ENCODE measurements around the gene ITGB3BP.

ITGB3BP gene

GRCh38 chr1:63545780-63546179 is 22.8 kb upstream of the ITGB3BP start:
- H3K9ac ChIP-seq (ENCODE audit: low read length), result no peak overlapping the region
- no peaks in the 10 kb centered on the region for H3K4me1 ChIP-seq (ENCODE audit: insufficient read depth, low read length)
- H3K4me3 ChIP-seq (ENCODE audit: low read depth in 1 of 2, low read length in 2 of 2), result no peak overlapping the region
- no peaks in the 10 kb centered on the region for H3K36me3 ChIP-seq (ENCODE audit: insufficient read depth, low read length)
- no peaks in the 10 kb centered on the region for H3K27me3 ChIP-seq (ENCODE audit: control insufficient read depth in 1 of 2, insufficient read depth in 2 of 2, low read length in 2 of 2)
- no peak overlapping the region for H3K27ac ChIP-seq (ENCODE audit: low read depth, low read length)
- no peaks in the 10 kb centered on the region for H3K9me3 ChIP-seq (ENCODE audit: low read length)

DNA sequence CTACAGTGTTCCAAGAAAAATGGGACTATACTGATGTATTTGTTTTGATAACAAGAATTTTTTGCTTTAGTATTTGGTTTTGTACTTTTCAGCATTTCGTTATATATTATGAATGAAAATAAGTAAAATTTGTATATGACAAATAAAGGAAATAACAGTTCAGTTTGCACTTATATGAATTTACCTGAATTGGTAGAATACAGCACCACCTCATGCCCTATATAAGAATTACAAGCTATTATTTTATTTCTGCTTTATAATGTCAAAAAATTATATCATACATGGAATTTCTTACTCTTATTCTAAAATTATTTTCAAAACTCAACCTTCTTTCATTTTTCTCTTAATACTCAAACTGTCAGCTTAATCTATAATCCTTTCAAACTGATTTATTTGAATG is 14.9 kb upstream of the ITGB3BP start:
- Histone ChIP-seq H3K4me1 (ENCODE audit: insufficient read depth, low read length) (no peaks in the 10 kb centered on the region), H3K27ac (ENCODE audit: low read depth, low read length) (no peak overlapping the region), H3K9ac (ENCODE audit: low read length) (no peak overlapping the region), H3K9me3 (ENCODE audit: low read length) (no peaks in the 10 kb centered on the region), H3K27me3 (ENCODE audit: control insufficient read depth in 1 of 2, insufficient read depth in 2 of 2, low read length in 2 of 2) (no peaks in the 10 kb centered on the region), H3K36me3 (ENCODE audit: insufficient read depth, low read length) (peaks cover 10% of the 10 kb centered on the region), H3K4me3 (ENCODE audit: low read depth in 1 of 2, low read length in 2 of 2) (no peak overlapping the region)

GRCh38 chr1:63537006-63537405 is 14.0 kb upstream of the ITGB3BP start:
- no peak overlapping the region for H3K27ac ChIP-seq (ENCODE audit: low read depth, low read length)
- H3K27me3 ChIP-seq (ENCODE audit: control insufficient read depth in 1 of 2, insufficient read depth in 2 of 2, low read length in 2 of 2), result no peaks in the 10 kb centered on the region
- H3K4me1 ChIP-seq (ENCODE audit: insufficient read depth, low read length), result no peaks in the 10 kb centered on the region
- peaks cover 15% of the 10 kb centered on the region for H3K36me3 ChIP-seq (ENCODE audit: insufficient read depth, low read length)
- no peaks in the 10 kb centered on the region for H3K9me3 ChIP-seq (ENCODE audit: low read length)
- no peak overlapping the region for H3K4me3 ChIP-seq (ENCODE audit: low read depth in 1 of 2, low read length in 2 of 2)
- H3K9ac ChIP-seq (ENCODE audit: low read length), result no peak overlapping the region

- Histone ChIP-seq H3K27me3 (ENCODE audit: control insufficient read depth in 1 of 2, insufficient read depth in 2 of 2, low read length in 2 of 2) (no peaks in the 10 kb centered on the region), H3K36me3 (ENCODE audit: insufficient read depth, low read length) (peaks cover 15% of the 10 kb centered on the region), H3K4me3 (ENCODE audit: low read depth in 1 of 2, low read length in 2 of 2) (no peak overlapping the region), H3K9me3 (ENCODE audit: low read length) (no peaks in the 10 kb centered on the region), H3K27ac (ENCODE audit: low read depth, low read length) (no peak overlapping the region), H3K4me1 (ENCODE audit: insufficient read depth, low read length) (no peaks in the 10 kb centered on the region), H3K9ac (ENCODE audit: low read length) (no peak overlapping the region)
Observed at GRCh38 chr1:63534406-63534805, 11.4 kb upstream of the ITGB3BP start.

DNA sequence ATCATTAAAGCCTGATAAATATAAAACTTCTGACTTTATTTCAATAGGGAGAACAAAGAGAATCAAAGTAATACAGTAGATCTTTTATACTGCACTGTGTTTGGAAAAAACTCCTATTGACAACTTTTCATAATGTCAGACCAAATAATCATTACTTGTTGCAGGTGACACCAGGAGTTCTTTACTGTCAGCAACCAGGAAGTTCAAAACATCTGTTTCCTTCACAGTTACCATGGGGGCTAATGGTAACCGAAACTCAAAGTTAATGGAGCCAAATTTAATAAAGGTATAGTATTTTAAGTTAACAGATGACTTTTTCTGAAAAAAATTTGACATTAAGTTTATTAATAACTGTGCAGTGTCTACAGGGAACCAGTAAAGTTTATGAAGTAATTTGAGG is 10.9 kb upstream of the ITGB3BP start:
- no peak overlapping the region for H3K27ac ChIP-seq (ENCODE audit: low read depth, low read length)
- no peak overlapping the region for H3K4me3 ChIP-seq (ENCODE audit: low read depth in 1 of 2, low read length in 2 of 2)
- H3K9me3 ChIP-seq (ENCODE audit: low read length), result no peaks in the 10 kb centered on the region
- no peak overlapping the region for H3K9ac ChIP-seq (ENCODE audit: low read length)
- no peaks in the 10 kb centered on the region for H3K27me3 ChIP-seq (ENCODE audit: control insufficient read depth in 1 of 2, insufficient read depth in 2 of 2, low read length in 2 of 2)
- peaks cover 15% of the 10 kb centered on the region for H3K36me3 ChIP-seq (ENCODE audit: insufficient read depth, low read length)
- no peaks in the 10 kb centered on the region for H3K4me1 ChIP-seq (ENCODE audit: insufficient read depth, low read length)

- no peak overlapping the region for H3K27ac ChIP-seq (ENCODE audit: low read depth, low read length)
- no peak overlapping the region for H3K4me3 ChIP-seq (ENCODE audit: low read depth in 1 of 2, low read length in 2 of 2)
- no peak overlapping the region for H3K9ac ChIP-seq (ENCODE audit: low read length)
- no peaks in the 10 kb centered on the region for H3K27me3 ChIP-seq (ENCODE audit: control insufficient read depth in 1 of 2, insufficient read depth in 2 of 2, low read length in 2 of 2)
- no peaks in the 10 kb centered on the region for H3K9me3 ChIP-seq (ENCODE audit: low read length)
- no peaks in the 10 kb centered on the region for H3K4me1 ChIP-seq (ENCODE audit: insufficient read depth, low read length)
- H3K36me3 ChIP-seq (ENCODE audit: insufficient read depth, low read length), result peaks cover 15% of the 10 kb centered on the region
Observed at GRCh38 chr1:63532727-63533126, 9.7 kb upstream of the ITGB3BP start.

DNA sequence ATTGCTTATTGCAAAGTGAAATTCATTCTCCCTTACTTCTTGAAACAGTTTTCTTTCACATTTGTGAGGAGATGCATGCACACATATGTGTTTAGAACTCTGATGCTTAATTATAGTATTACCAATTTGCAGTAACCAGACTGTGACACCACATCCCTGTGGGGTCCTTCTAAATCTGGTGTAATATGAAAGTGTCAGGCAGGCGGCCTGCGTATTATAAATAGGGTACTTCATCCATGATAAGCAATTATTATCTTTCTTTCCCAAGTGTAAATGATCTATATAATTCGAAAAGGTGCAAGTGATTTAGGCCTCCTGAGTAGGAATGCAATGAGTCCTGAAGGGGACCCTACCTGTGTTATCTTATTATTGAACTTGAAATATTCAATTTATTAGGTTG is 1.2 kb upstream of the ITGB3BP start:
- H3K27ac ChIP-seq (ENCODE audit: low read depth, low read length), result peak overlapping the region; percentile 90
- peaks cover 18% of the 10 kb centered on the region for H3K4me1 ChIP-seq (ENCODE audit: insufficient read depth, low read length)
- H3K36me3 ChIP-seq (ENCODE audit: insufficient read depth, low read length), result no peaks in the 10 kb centered on the region
- peak overlapping the region; percentile 85 for H3K9ac ChIP-seq (ENCODE audit: low read length)
- H3K4me3 ChIP-seq (ENCODE audit: low read depth in 1 of 2, low read length in 2 of 2), result peak overlapping the region; percentile 95 to 96
- H3K9me3 ChIP-seq (ENCODE audit: low read length), result no peaks in the 10 kb centered on the region
- no peaks in the 10 kb centered on the region for H3K27me3 ChIP-seq (ENCODE audit: control insufficient read depth in 1 of 2, insufficient read depth in 2 of 2, low read length in 2 of 2)

DNA sequence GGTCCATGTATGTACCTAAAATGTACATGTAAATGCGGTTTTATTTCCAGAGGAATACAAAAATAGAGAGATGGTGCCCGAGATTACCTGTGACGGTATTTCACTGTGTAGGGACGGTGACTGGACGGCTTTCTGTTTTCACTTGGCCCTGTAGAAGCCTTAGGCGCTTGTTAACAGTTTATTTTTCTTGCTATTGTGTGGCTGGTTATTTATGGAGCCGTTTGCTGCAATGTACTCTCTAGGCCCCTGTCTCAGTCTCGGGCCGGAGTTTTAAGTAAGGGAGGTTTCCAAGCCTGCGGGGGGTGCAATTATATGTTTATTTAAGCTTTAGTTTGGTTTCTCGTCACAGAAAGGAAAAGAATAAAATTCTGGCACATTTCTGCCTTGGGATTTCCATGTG is 713 bp upstream of the ITGB3BP start:
- Histone ChIP-seq H3K27me3 (ENCODE audit: control insufficient read depth in 1 of 2, insufficient read depth in 2 of 2, low read length in 2 of 2) (no peaks in the 10 kb centered on the region), H3K9ac (ENCODE audit: low read length) (peak overlapping the region; percentile 85), H3K4me3 (ENCODE audit: low read depth in 1 of 2, low read length in 2 of 2) (peak overlapping the region; percentile 95 to 96), H3K27ac (ENCODE audit: low read depth, low read length) (peak overlapping the region; percentile 90), H3K36me3 (ENCODE audit: insufficient read depth, low read length) (no peaks in the 10 kb centered on the region), H3K9me3 (ENCODE audit: low read length) (no peaks in the 10 kb centered on the region), H3K4me1 (ENCODE audit: insufficient read depth, low read length) (peaks cover 18% of the 10 kb centered on the region)

GRCh38 chr1:63516629-63517028 is 6.4 kb downstream of the ITGB3BP start:
- Histone ChIP-seq H3K4me1 (ENCODE audit: insufficient read depth, low read length) (no peaks in the 10 kb centered on the region), H3K9me3 (ENCODE audit: low read length) (no peaks in the 10 kb centered on the region), H3K9ac (ENCODE audit: low read length) (no peak overlapping the region), H3K36me3 (ENCODE audit: insufficient read depth, low read length) (no peaks in the 10 kb centered on the region), H3K27ac (ENCODE audit: low read depth, low read length) (no peak overlapping the region), H3K27me3 (ENCODE audit: control insufficient read depth in 1 of 2, insufficient read depth in 2 of 2, low read length in 2 of 2) (no peaks in the 10 kb centered on the region), H3K4me3 (ENCODE audit: low read depth in 1 of 2, low read length in 2 of 2) (no peak overlapping the region)

GRCh38 chr1:63512584-63512983 is 10.4 kb downstream of the ITGB3BP start:
- no peak overlapping the region for H3K4me3 ChIP-seq (ENCODE audit: low read depth in 1 of 2, low read length in 2 of 2)
- no peaks in the 10 kb centered on the region for H3K9me3 ChIP-seq (ENCODE audit: low read length)
- no peaks in the 10 kb centered on the region for H3K27me3 ChIP-seq (ENCODE audit: control insufficient read depth in 1 of 2, insufficient read depth in 2 of 2, low read length in 2 of 2)
- no peaks in the 10 kb centered on the region for H3K36me3 ChIP-seq (ENCODE audit: insufficient read depth, low read length)
- no peaks in the 10 kb centered on the region for H3K4me1 ChIP-seq (ENCODE audit: insufficient read depth, low read length)
- H3K9ac ChIP-seq (ENCODE audit: low read length), result no peak overlapping the region
- H3K27ac ChIP-seq (ENCODE audit: low read depth, low read length), result no peak overlapping the region

DNA sequence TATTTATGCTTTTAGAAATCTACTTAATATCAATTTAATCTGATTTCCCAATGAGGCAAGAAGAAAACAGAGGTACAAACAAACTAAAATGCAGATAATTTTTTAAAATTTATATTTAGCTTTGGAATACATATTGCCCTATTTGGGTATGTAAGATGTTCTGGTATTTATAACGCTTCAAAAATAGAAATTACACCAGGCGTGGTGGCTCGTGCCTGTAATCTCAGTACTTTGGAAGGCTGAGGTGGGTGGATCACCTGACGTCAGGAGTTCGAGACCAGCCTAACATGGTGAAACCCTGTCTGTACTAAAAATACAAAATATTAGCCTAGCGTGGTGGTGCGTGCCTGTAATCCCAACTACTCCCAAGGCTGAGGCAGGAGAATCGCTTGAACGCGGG is 13.3 kb downstream of the ITGB3BP start:
- H3K4me3 ChIP-seq (ENCODE audit: low read depth in 1 of 2, low read length in 2 of 2), result no peak overlapping the region
- H3K9me3 ChIP-seq (ENCODE audit: low read length), result no peaks in the 10 kb centered on the region
- no peaks in the 10 kb centered on the region for H3K4me1 ChIP-seq (ENCODE audit: insufficient read depth, low read length)
- no peak overlapping the region for H3K9ac ChIP-seq (ENCODE audit: low read length)
- no peaks in the 10 kb centered on the region for H3K36me3 ChIP-seq (ENCODE audit: insufficient read depth, low read length)
- no peaks in the 10 kb centered on the region for H3K27me3 ChIP-seq (ENCODE audit: control insufficient read depth in 1 of 2, insufficient read depth in 2 of 2, low read length in 2 of 2)
- no peak overlapping the region for H3K27ac ChIP-seq (ENCODE audit: low read depth, low read length)

GRCh38 chr1:63506782-63507181 is 16.2 kb downstream of the ITGB3BP start:
- no peaks in the 10 kb centered on the region for H3K36me3 ChIP-seq (ENCODE audit: insufficient read depth, low read length)
- no peak overlapping the region for H3K27ac ChIP-seq (ENCODE audit: low read depth, low read length)
- H3K4me3 ChIP-seq (ENCODE audit: low read depth in 1 of 2, low read length in 2 of 2), result no peak overlapping the region
- H3K9me3 ChIP-seq (ENCODE audit: low read length), result no peaks in the 10 kb centered on the region
- H3K27me3 ChIP-seq (ENCODE audit: control insufficient read depth in 1 of 2, insufficient read depth in 2 of 2, low read length in 2 of 2), result no peaks in the 10 kb centered on the region
- H3K4me1 ChIP-seq (ENCODE audit: insufficient read depth, low read length), result no peaks in the 10 kb centered on the region
- no peak overlapping the region for H3K9ac ChIP-seq (ENCODE audit: low read length)

Data from muscle layer of colon (tissue), 2 donors.